Neural cell (in vitro differentiated cells): Measurements from ENCODE around the gene EVC. TPM values are rescaled to one million over a fixed set of nuclear protein-coding genes. Genes with fewer than 3 reads are reported as not detected.

Source experiments
- H2AFZ ChIP-seq: fragments of 200-600, 300-800 bp; sonication (generic), shearing (Covaris generic); 2 replicates; pipeline ENCODE4 v1.6.0; 2014; ENCODE audit warnings: low read depth, mild to moderate bottlenecking, antibody characterized with exemption, low read length, moderate library complexity
- H3F3A ChIP-seq: fragments of 200-600 bp; shearing (Covaris generic); 2 replicates; pipeline ENCODE4 v1.6.1; 2016; ENCODE audit warnings: mild to moderate bottlenecking, moderate library complexity, mixed read lengths, antibody characterized with exemption, low read length; ENCODE audit not compliant: insufficient read depth, poor library complexity, severe bottlenecking
- H3K27ac ChIP-seq: fragments of 200-600, 300-800 bp; sonication (generic), shearing (Covaris generic); 2 replicates; pipeline ENCODE4 v1.5.1; 2014; ENCODE audit warnings: mild to moderate bottlenecking, low read length, moderate library complexity
- H3K27me3 ChIP-seq: fragments of 300-800, 200-600 bp; sonication (generic), shearing (Covaris generic); 2 replicates; pipeline ENCODE4 v1.6.0; 2014; ENCODE audit warnings: mild to moderate bottlenecking, low read depth, low read length, moderate library complexity; ENCODE audit not compliant: insufficient read depth
- H3K36me3 ChIP-seq: fragments of 300-800, 200-600 bp; sonication (generic), shearing (Covaris generic); 2 replicates; pipeline ENCODE4 v1.5.1; 2014; ENCODE audit warnings: mild to moderate bottlenecking, antibody characterized with exemption, low read length, moderate library complexity; ENCODE audit not compliant: insufficient read depth
- H3K4me2 ChIP-seq: fragments of 300-800, 200-600 bp; sonication (generic), shearing (Covaris generic); 2 replicates; pipeline ENCODE4 v1.6.0; 2014; ENCODE audit warnings: mild to moderate bottlenecking, low read length
- H3K4me3 ChIP-seq: fragments of 300-800, 200-600 bp; sonication (generic), shearing (Covaris generic); 2 replicates; pipeline ENCODE4 v1.5.1; 2014; ENCODE audit warnings: mild to moderate bottlenecking, low read length, moderate library complexity
- H3K79me2 ChIP-seq: fragments of 200-600 bp; shearing (Covaris generic); replicated peaks from 2 replicates; pipeline ENCODE4 v1.6.0; 2014; ENCODE audit warnings: mild to moderate bottlenecking, low read length, moderate library complexity; ENCODE audit not compliant: insufficient read depth
- H3K9ac ChIP-seq: fragments of 300-800, 200-600 bp; sonication (generic), shearing (Covaris generic); 2 replicates; pipeline ENCODE4 v1.6.1; 2016; ENCODE audit warnings: mild to moderate bottlenecking, low read length, mixed read lengths
- H3K9me2 ChIP-seq: fragments of 200-600 bp; shearing (Covaris generic); 2 replicates; pipeline ENCODE4 v1.6.1; 2016; ENCODE audit warnings: mild to moderate bottlenecking, low read length, mixed read lengths; ENCODE audit not compliant: insufficient read depth
- H3K9me3 ChIP-seq: fragments of 200-600, 300-800 bp; sonication (generic), shearing (Covaris generic); 2 replicates; pipeline ENCODE4 v1.6.1; 2016; ENCODE audit warnings: mild to moderate bottlenecking, mixed run types, low read length, moderate library complexity, mixed read lengths
- H4K20me1 ChIP-seq: fragments of 200-600 bp; shearing (Covaris generic); 2 replicates; pipeline ENCODE4 v1.6.1; 2016; ENCODE audit warnings: mild to moderate bottlenecking, mixed run types; ENCODE audit not compliant: insufficient read depth
- CTCF ChIP-seq: fragments of 450-650 bp; IDR thresholded peaks from 2 replicates; pipeline ENCODE4 v1.5.1; 2014; ENCODE audit warnings: antibody characterized with exemption, mild to moderate bottlenecking, moderate library complexity; ENCODE audit not compliant: poor library complexity, severe bottlenecking
- EP300 ChIP-seq: fragments of 450-650 bp; conservative IDR thresholded peaks from 2 replicates; pipeline ENCODE4 v1.6.1; 2014; ENCODE audit warnings: antibody characterized with exemption, mild to moderate bottlenecking, moderate library complexity; ENCODE audit not compliant: poor library complexity, severe bottlenecking
- EZH2 ChIP-seq: fragments of 200-600, 300-800 bp; shearing (Covaris generic), sonication (generic); IDR thresholded peaks from 2 replicates; pipeline ENCODE4 v1.6.1; 2014; ENCODE audit warnings: antibody characterized with exemption, low read length, borderline replicate concordance, mild to moderate bottlenecking; ENCODE audit not compliant: insufficient read depth, poor library complexity, severe bottlenecking
- MXI1 ChIP-seq: fragments of 450-650 bp; conservative IDR thresholded peaks from 2 replicates; pipeline ENCODE4 v1.6.1; 2014; ENCODE audit warnings: antibody characterized with exemption, mild to moderate bottlenecking; ENCODE audit not compliant: poor library complexity, severe bottlenecking
- POLR2AphosphoS5 ChIP-seq: IDR thresholded peaks from 2 replicates; pipeline ENCODE4 v1.6.1; 2012
- RAD21 ChIP-seq: fragments of 450-650 bp; conservative IDR thresholded peaks from 2 replicates; pipeline ENCODE4 v1.6.1; 2014; ENCODE audit warnings: antibody characterized with exemption, mild to moderate bottlenecking, moderate library complexity
- REST ChIP-seq: IDR thresholded peaks from 2 replicates; pipeline ENCODE4 v1.6.1; 2012; ENCODE audit warnings: borderline replicate concordance
- SMC3 ChIP-seq: fragments of 450-650 bp; conservative IDR thresholded peaks from 2 replicates; pipeline ENCODE4 v1.6.1; 2014; ENCODE audit warnings: antibody characterized with exemption, mild to moderate bottlenecking, moderate library complexity; ENCODE audit not compliant: poor library complexity
- TAF1 ChIP-seq: IDR thresholded peaks from 2 replicates; pipeline ENCODE4 v1.6.1; 2012; ENCODE audit warnings: low read depth
- polyA plus RNA-seq: library from polyadenylated mRNA; depleted of rRNA; stranded (reverse); fragments of >200 nt; gene quantifications from 2 replicates; pipeline ENCODE4 v1.2.3, GENCODE V29; 2014

Gene EVC
- polyA plus RNA-seq, 1 donor from 2014 or later = 0.48 TPM

- H3K36me3 ChIP-seq = no peaks in the 10 kb centered on the region
- H3K4me2 ChIP-seq = no peak overlapping the region
- H3K27ac ChIP-seq = no peak overlapping the region
- no peak overlapping the region for H3K4me3 ChIP-seq
- no peak overlapping the region for H2AFZ ChIP-seq
- H3K79me2 ChIP-seq = no peaks in the 10 kb centered on the region
- no peaks in the 10 kb centered on the region for H4K20me1 ChIP-seq
- TF ChIP-seq MXI1 (no peak), TAF1 (no peak), EP300 (no peak), POLR2AphosphoS5 (no peak), SMC3 (no peak), EZH2 (no peak), CTCF (no peak), RAD21 (no peak), REST (no peak)
- H3K9ac ChIP-seq = no peak overlapping the region
- no peaks in the 10 kb centered on the region for H3K9me2 ChIP-seq
- H3K27me3 ChIP-seq = no peaks in the 10 kb centered on the region
- H3F3A ChIP-seq = no peaks in the 10 kb centered on the region
- no peaks in the 10 kb centered on the region for H3K9me3 ChIP-seq
These were observed 27.1 kb downstream of the EVC start for GRCh38 chr4:5738061-5738460.

GRCh38 chr4:5742388-5742787, 31.4 kb downstream of the EVC start:
- no peaks in the 10 kb centered on the region for H3F3A ChIP-seq
- no peak overlapping the region for H3K27ac ChIP-seq
- no peaks in the 10 kb centered on the region for H3K79me2 ChIP-seq
- no peak overlapping the region for H3K9ac ChIP-seq
- H2AFZ ChIP-seq = no peak overlapping the region
- H3K27me3 ChIP-seq = no peaks in the 10 kb centered on the region
- no peaks in the 10 kb centered on the region for H4K20me1 ChIP-seq
- TF ChIP-seq RAD21 (no peak), CTCF (no peak), POLR2AphosphoS5 (no peak), EZH2 (no peak), MXI1 (no peak), REST (no peak), EP300 (no peak), TAF1 (no peak), SMC3 (no peak)
- H3K4me2 ChIP-seq = no peak overlapping the region
- H3K9me2 ChIP-seq = no peaks in the 10 kb centered on the region
- no peak overlapping the region for H3K4me3 ChIP-seq
- no peaks in the 10 kb centered on the region for H3K36me3 ChIP-seq
- H3K9me3 ChIP-seq = no peaks in the 10 kb centered on the region
